ENCODE results near the gene ANKRD44.

Gene ANKRD44

GRCh38 chr2:197258580-197258979, 52.0 kb downstream of the ANKRD44 start:
- Histone ChIP-seq H3K9me3 (ENCODE audit: low read length) (no peaks in the 10 kb centered on the region), H3K4me1 (ENCODE audit: insufficient read depth, low read length, severe bottlenecking) (peaks cover 68% of the 10 kb centered on the region), H3K36me3 (ENCODE audit: insufficient read depth, low read length) (peaks cover 8% of the 10 kb centered on the region; the same call in 1 of the 2 replicates), H3K27ac (ENCODE audit: low read depth, low read length, poor library complexity, severe bottlenecking) (peak overlapping the region; percentile 11), H3K79me2 (ENCODE audit: insufficient read depth, low read length) (peaks cover 11% of the 10 kb centered on the region; the same call in 1 of the 2 replicates), H3K27me3 (ENCODE audit: insufficient read depth, low read length) (no peaks in the 10 kb centered on the region), H3F3A (ENCODE audit: insufficient read depth, low read length) (no peaks in the 10 kb centered on the region), H2AFZ (ENCODE audit: low read length) (no peak overlapping the region), H3K9ac (ENCODE audit: low read length) (no peak overlapping the region), H3K4me2 (ENCODE audit: low read length) (no peak overlapping the region), H3K9me2 (ENCODE audit: low read depth, low read length) (no peaks in the 10 kb centered on the region), H4K20me1 (ENCODE audit: insufficient read depth, low read length) (no peaks in the 10 kb centered on the region), H3K4me3 (ENCODE audit: low read depth, low read length, poor library complexity, severe bottlenecking) (no peak overlapping the region)
- no peak for TF ChIP-seq EZH2 (IDR thresholded peaks at IDR 0.05; ENCODE audit: borderline replicate concordance, low read length)
- TF ChIP-seq CTCF (IDR thresholded peaks at IDR 0.05; ENCODE audit: low read length) = no peak

- Histone ChIP-seq H3K36me3 (ENCODE audit: insufficient read depth, low read length) (peaks cover 4% of the 10 kb centered on the region; the same call in 1 of the 2 replicates), H3K4me2 (ENCODE audit: low read length) (peak overlapping the region; percentile 58), H3K27me3 (ENCODE audit: insufficient read depth, low read length) (no peaks in the 10 kb centered on the region), H2AFZ (ENCODE audit: low read length) (no peak overlapping the region), H3K4me1 (ENCODE audit: insufficient read depth, low read length, severe bottlenecking) (peaks cover 49% of the 10 kb centered on the region), H3K9ac (ENCODE audit: low read length) (peak overlapping the region; percentile 60), H3F3A (ENCODE audit: insufficient read depth, low read length) (no peaks in the 10 kb centered on the region), H3K79me2 (ENCODE audit: insufficient read depth, low read length) (peaks cover 4% of the 10 kb centered on the region; the same call in 1 of the 2 replicates), H3K4me3 (ENCODE audit: low read depth, low read length, poor library complexity, severe bottlenecking) (peak overlapping the region; percentile 34), H3K27ac (ENCODE audit: low read depth, low read length, poor library complexity, severe bottlenecking) (peak overlapping the region; percentile 97), H3K9me2 (ENCODE audit: low read depth, low read length) (no peaks in the 10 kb centered on the region), H4K20me1 (ENCODE audit: insufficient read depth, low read length) (no peaks in the 10 kb centered on the region), H3K9me3 (ENCODE audit: low read length) (no peaks in the 10 kb centered on the region)
- TF ChIP-seq EZH2 (IDR thresholded peaks at IDR 0.05; ENCODE audit: borderline replicate concordance, low read length) (no peak), CTCF (IDR thresholded peaks at IDR 0.05; ENCODE audit: low read length) (no peak)
These were observed 53.9 kb downstream of the ANKRD44 start for GRCh38 chr2:197256547-197257170.

- Histone ChIP-seq H4K20me1 (ENCODE audit: insufficient read depth, low read length) (no peaks in the 10 kb centered on the region), H3K27me3 (ENCODE audit: insufficient read depth, low read length) (no peaks in the 10 kb centered on the region), H3K9me3 (ENCODE audit: low read length) (no peaks in the 10 kb centered on the region), H3K9me2 (ENCODE audit: low read depth, low read length) (no peaks in the 10 kb centered on the region), H3K4me1 (ENCODE audit: insufficient read depth, low read length, severe bottlenecking) (peaks cover 45% of the 10 kb centered on the region), H3K4me3 (ENCODE audit: low read depth, low read length, poor library complexity, severe bottlenecking) (peak overlapping the region; percentile 34), H3K9ac (ENCODE audit: low read length) (peak overlapping the region; percentile 60), H3K36me3 (ENCODE audit: insufficient read depth, low read length) (peaks cover 4% of the 10 kb centered on the region; the same call in 1 of the 2 replicates), H2AFZ (ENCODE audit: low read length) (no peak overlapping the region), H3F3A (ENCODE audit: insufficient read depth, low read length) (no peaks in the 10 kb centered on the region), H3K4me2 (ENCODE audit: low read length) (peak overlapping the region; percentile 58), H3K79me2 (ENCODE audit: insufficient read depth, low read length) (peaks cover 4% of the 10 kb centered on the region; the same call in 1 of the 2 replicates), H3K27ac (ENCODE audit: low read depth, low read length, poor library complexity, severe bottlenecking) (peak overlapping the region; percentile 97)
- TF ChIP-seq EZH2 (IDR thresholded peaks at IDR 0.05; ENCODE audit: borderline replicate concordance, low read length) (no peak), CTCF (IDR thresholded peaks at IDR 0.05; ENCODE audit: low read length) (no peak)
These were observed 54.6 kb downstream of the ANKRD44 start for GRCh38 chr2:197256021-197256420.
